AG04449 (cell line): ENCODE results near the gene VEGFA.

ENCODE experiments used
- CTCF ChIA-PET: fragments of 350-600 bp; formaldehyde crosslinking; extraction: SDS; loops from one replicate; lab custom pipeline; 2021; ENCODE audit warnings: antibody characterized with exemption; lab: Yijun Ruan, JAX
- POLR2A ChIA-PET: fragments of 400-600, 350-600 bp; formaldehyde crosslinking; extraction: SDS; loops from one replicate; lab custom pipeline; 2020; ENCODE audit warnings: antibody characterized with exemption, inconsistent platforms; lab: Yijun Ruan, JAX
- DNase-seq: peaks from one replicate; pipeline ENCODE4 v3.0.0-alpha.2; 2010; ENCODE audit warnings: low read depth, low spot score
- H3K4me3 ChIP-seq: 2 replicates; pipeline ENCODE4 v1.5.1; 2011; ENCODE audit warnings: low read depth, mild to moderate bottlenecking, control low read depth, low read length
- TF ChIP-seq, protein P1 (sequence below): IDR thresholded peaks from one replicate; pipeline ENCODE4 v1.5.1; 2011; ENCODE audit warnings: mild to moderate bottlenecking, moderate library complexity, low read length, control low read depth, inconsistent platforms; ENCODE audit not compliant: insufficient read depth; ENCODE audit errors: missing control alignments

The VEGFA gene

DNA sequence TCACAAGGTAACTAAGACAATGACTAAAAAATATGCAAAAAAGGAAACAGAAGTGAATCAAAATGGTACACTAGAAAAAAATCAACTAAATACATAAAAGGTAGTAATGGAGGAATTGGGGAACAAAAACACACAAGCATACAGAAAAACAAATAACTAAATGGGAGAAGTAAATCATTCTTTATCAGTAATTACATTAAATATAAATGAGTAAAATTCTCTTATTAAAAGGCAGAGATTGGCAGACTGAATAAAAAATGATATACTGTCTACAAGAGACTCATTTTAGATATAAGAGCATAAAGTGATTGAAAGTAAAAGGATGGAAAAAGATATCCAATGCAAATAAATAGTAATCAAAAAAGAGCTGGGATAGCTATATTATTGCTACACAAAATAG, 39.4 kb upstream of the VEGFA start:
- H3K4me3 ChIP-seq, result no peak overlapping the region
- POLR2A ChIA-PET, result no interaction called here
- TF ChIP-seq, protein P1, sequence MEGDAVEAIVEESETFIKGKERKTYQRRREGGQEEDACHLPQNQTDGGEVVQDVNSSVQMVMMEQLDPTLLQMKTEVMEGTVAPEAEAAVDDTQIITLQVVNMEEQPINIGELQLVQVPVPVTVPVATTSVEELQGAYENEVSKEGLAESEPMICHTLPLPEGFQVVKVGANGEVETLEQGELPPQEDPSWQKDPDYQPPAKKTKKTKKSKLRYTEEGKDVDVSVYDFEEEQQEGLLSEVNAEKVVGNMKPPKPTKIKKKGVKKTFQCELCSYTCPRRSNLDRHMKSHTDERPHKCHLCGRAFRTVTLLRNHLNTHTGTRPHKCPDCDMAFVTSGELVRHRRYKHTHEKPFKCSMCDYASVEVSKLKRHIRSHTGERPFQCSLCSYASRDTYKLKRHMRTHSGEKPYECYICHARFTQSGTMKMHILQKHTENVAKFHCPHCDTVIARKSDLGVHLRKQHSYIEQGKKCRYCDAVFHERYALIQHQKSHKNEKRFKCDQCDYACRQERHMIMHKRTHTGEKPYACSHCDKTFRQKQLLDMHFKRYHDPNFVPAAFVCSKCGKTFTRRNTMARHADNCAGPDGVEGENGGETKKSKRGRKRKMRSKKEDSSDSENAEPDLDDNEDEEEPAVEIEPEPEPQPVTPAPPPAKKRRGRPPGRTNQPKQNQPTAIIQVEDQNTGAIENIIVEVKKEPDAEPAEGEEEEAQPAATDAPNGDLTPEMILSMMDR, result no peak
- DNase-seq, result no peak
- CTCF ChIA-PET, result interaction anchor here (1.0 to 2.1 kb wide), 2 partner anchors 8 to 39 kb away, joined by 3 to 7 read pairs; partner anchors contain the start of gene VEGFA

- CTCF ChIA-PET, result no interaction called here
- TF ChIP-seq, protein P1, result no peak
- H3K4me3 ChIP-seq, result no peak overlapping the region
- DNase-seq, result no peak
- POLR2A ChIA-PET, result no interaction called here
Observed at GRCh38 chr6:43733471-43734293, 36.3 kb upstream of the VEGFA start.

GRCh38 chr6:43734294-43734665, 35.7 kb upstream of the VEGFA start:
- H3K4me3 ChIP-seq, result no peak overlapping the region
- ChIA-PET CTCF (no interaction called here), POLR2A (no interaction called here)
- TF ChIP-seq, protein P1, result no peak
- DNase-seq, result no peak

DNA sequence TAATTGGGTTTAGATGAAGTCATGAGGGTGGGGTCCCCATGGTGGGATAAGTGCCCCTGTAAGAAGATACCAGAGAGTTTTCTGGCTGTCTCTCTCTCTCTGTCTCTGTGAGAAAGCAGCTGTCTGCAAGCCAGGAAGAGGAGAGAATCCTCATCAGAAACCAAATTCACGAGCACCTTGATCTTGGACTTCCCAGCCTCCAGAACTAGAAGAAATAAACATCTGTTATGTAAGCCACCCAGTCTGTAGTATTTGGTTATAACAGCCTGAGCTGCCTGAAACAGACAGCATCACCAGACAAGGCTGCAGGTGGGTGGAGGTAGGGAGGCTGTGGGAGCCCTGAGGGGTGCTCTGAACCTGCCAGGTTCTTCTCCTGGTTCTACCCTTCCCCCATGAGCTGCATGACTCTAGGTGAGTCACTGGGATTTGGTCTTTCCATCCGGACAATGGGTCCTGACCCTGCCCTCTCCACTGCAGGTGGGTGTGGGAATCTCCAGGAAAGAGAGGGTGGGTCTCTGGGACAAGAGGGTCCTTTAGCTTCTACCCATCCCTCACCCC, 34.3 kb upstream of the VEGFA start:
- H3K4me3 ChIP-seq, result no peak overlapping the region
- POLR2A ChIA-PET, result no interaction called here
- TF ChIP-seq, protein P1, result no peak
- DNase-seq, result no peak
- CTCF ChIA-PET, result interaction anchor here (0.9 to 2.1 kb wide), 6 partner anchors 9 to 34 kb away, joined by 3 to 9 read pairs (median 4); no protein-coding TSS in a partner anchor

DNA sequence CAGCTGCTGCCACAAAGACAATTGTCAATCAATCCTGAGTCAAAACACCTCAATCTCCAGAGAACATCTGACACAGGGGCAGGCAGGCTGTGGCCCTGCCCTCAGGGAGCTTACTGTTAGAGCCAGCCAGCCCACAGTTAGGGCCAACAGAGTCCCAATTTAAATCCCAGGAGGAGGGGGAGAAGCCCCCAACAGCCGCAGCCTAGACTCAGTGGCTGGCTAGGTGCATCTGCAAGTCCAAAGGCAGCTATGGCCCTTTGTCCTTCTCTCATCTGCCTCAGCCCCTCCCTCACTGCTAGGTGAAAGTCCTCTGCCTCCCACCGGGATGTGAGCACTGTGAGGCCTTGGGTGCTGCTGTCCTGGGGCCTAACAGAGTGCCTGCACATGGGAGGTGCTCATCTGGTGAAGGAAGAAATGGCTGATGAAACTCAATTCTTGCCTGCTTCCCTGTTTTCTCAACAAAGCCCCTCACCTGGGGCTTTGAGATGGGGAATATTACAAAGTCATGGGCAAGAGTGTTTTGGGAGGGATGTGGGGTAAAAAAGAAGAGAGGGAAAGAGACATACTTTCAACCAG, 33.7 kb upstream of the VEGFA start:
- H3K4me3 ChIP-seq, result no peak overlapping the region
- ChIA-PET CTCF (interaction anchor here (0.9 to 2.1 kb wide), 6 partner anchors 9 to 33 kb away, joined by 3 to 9 read pairs (median 4); no protein-coding TSS in a partner anchor), POLR2A (no interaction called here)
- TF ChIP-seq, protein P1, result no peak
- no peak for DNase-seq

- TF ChIP-seq, protein P1, result no peak
- no peak for DNase-seq
- no peak overlapping the region for H3K4me3 ChIP-seq
- ChIA-PET POLR2A (no interaction called here), CTCF (interaction anchor here (1.0 kb wide), 2 partner anchors 8 to 70 kb away, joined by 4 to 5 read pairs; no protein-coding TSS in a partner anchor)
Observed at GRCh38 chr6:43736844-43737243, 33.2 kb upstream of the VEGFA start.
